GM19023 (cell line): Measurements from ENCODE around the gene POLR3H.

Source experiments
- ATAC-seq: cut with Tn5 transposase; IDR thresholded peaks from one replicate; pipeline ENCODE4 v1.9.1; 2021; ENCODE audit warnings: mild to moderate bottlenecking, moderate library complexity; ENCODE audit not compliant: unreplicated experiment

Gene POLR3H

DNA sequence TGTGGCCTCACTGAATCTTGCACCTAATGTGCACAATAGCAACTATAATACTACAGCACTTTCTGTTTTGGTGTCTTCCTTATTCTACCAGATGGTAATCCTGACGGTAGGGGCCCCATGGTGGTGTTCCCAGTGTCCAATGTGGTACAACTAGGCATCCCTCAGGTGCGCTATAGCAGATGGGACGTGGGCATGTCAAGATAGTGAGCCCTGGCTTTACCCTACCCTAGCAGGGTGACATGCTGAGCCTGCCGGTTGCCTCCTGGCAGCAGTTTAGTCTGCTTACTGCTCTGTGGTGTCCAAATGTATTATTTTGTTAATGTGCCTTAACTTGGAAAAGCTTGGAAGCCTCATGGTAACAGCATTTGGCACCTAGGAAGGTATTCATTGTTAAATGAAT, 56.2 kb downstream of the POLR3H start:
- no peak for ATAC-seq

DNA sequence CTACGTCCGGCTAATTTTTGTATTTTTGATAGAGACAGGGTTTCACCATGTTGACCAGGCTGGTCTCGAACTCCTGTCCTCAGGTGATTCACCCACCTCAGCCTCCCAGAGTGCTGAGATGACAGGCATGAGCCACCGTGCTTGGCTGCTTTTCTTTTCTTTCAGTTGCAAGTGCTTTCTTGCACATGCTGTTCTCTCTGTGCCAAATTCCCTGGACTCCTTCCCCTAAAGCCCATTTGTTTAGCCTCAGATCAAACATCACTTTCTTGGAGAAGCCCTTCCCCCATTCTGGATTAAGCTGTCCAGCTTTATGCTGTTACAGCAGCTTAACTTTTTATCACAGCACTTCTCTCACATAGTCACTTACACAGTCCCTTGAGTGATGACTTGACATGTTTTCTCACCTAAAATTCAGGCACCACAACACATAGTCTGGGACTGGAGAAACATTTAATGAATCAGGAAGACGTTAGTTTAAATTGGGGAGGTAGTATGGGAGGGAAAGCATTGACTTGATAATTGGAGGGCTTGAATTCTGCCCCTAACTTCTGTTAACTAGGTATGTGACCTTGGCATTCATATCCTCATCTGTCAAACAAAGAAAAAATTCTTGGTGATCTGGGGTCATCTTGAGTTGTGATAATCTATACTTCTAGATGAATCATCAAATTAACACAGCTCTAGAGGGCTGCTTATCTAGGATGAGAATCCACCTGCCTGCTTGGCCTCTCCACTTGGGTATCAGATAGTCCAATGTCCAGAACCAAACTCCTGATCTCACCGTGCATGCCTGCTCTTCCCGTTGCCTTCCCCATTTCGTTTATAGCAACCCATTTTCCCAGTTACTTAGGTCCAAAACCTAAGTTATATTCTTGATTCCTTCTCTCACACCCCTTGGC, 57.0 kb downstream of the POLR3H start:
- ATAC-seq, result no peak

DNA sequence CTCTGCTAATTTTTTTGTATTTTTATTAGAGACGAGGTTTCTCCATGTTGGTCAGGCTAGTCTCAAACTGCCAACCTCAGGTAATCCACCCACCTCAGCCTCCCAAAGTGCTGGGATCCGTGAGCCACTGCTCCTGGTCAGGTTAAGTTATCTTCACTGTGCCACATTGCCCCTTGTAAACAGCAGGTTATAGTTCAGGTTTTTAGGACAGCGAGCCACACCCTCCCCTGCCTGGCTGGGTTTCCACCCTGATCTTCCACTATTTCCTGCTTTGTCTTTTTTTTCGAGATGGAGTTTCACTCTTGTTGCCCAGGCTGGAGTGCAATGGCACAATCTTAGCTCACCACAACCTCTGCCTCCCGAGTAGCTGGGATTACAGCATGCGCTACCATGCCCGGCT, 59.2 kb downstream of the POLR3H start:
- ATAC-seq, result no peak

DNA sequence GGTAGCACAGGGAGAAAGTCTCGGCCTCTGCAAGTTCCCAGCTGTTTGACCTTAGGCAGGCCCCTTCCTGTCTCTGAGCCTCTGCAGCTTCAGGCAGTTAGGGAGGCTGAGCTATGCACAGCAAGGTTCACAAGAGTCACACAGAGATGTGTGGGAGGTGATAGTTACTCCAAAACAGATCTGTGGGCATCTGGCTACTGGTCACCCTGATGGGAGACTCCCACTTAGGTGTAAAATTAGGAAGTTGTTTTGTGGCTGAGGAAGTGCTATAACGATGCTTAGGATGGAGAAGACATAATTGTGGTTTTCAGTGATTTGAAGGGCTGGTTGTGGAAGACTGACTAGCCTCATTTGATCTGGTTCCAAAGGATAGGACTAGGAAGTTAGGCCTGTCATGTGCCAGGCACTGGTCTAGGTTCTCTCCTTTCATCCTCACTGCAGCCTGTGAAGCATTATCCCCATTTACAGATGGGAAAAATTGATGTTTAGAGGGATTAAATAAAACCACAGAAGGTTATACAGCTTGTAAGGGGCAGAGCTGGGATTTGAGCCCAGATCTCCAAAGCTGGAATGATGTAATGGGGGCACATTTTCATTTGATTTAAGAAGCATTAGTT, 61.8 kb downstream of the POLR3H start:
- ATAC-seq, result no peak

DNA sequence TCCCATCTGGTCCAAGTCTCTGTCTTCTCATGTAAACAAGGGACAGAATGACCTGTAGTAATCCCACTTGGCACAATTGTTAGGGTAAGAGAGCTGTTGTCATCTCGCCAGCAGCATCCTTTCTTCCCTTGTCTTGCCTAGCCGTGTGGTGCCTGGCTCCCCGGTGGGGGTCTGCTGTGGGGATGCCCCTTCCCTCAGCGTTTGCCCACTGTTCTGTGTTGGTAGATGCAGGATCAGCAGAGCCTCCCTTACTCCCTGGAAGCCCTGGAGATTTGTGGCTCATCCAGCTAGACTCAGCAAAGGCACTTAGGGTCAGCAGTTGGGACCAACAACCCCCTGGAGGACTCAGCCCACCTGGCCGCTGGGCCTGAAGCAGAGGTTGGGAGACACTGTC, 62.3 kb downstream of the POLR3H start:
- no peak for ATAC-seq

DNA sequence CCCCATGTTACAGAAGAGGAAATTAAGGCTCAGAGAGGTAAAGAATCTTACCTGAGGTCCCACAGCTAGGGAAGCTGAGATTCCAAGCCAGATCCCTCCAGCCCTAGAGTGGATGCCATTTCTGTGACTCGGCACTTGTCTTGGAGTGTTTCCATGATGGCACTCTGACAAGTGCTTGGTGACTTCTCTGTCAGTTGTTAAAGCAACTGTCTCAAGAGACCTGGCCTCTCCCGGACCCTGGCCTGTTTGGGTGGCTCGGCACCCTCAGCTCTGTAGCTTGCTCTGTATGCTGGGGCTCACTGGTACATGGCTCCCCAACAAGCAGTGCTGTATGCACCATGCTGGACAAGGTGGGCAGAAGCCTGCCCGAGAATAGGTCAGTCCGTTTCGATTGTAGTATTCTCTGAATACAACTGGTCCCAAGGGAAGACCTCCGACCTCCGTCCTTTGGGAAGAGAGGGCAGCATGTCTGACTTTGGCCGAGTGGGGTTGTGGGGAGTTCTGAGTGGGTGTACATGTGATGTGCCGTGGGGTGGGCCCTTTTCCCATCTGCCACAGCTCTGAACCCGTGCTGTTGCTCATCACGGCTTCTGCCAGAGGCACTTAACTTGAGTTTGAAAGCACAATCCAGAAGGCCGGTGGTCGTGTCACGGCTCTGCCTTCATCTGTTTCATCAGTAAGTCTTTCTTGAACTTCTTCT, 63.0 kb downstream of the POLR3H start:
- no peak for ATAC-seq

DNA sequence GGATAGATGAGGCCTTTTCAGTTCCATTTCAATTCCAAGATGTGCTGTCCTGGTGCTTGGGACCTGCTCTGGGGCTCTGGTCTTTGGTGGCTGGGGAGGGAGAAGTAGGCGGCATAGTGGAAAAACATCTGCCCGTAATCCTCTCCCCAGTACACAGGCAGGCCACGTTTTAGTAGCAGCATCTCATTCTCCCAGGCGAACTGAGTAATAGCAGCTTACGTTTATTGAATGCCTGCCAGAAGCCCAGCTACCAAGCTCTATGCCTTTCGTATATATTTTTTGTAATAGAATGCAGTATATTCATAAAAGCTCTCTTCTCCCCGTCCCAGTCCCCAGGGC, 63.9 kb downstream of the POLR3H start:
- no peak for ATAC-seq

DNA sequence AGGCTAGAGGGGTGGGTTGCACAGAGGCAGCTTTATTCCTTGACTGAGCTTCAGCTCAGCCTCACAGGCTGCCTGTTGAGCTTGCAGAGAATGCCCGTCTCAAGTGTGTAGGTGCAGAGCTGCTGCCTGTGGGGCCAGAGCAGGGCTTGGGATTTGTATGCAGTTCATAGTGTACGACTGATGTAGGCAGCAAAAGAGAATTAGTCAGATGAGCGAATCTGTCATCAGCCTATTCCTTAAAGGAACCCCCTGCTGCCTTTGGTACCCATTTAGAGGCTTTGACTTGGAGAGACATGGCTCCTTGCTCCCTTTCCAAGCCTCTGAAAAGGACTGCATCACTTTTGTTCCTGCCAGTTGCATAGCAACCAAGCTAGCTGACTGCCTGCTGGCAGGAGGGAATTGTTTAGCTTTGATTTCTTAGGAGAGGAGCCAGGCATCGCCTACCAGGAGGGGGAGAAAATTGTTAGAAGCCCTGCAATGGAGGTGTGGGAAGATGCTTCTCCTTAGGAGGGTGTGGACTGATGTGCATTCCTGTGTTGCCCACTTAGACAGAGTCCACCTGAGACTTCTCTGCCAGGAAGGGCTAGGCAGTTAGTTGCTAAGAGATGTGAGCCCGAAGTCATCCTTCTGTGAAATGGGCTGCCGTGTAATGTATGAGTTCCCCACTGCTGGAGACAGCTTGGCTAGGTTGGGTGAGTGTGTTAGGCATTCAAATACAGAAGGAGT, 64.4 kb downstream of the POLR3H start:
- no peak for ATAC-seq

DNA sequence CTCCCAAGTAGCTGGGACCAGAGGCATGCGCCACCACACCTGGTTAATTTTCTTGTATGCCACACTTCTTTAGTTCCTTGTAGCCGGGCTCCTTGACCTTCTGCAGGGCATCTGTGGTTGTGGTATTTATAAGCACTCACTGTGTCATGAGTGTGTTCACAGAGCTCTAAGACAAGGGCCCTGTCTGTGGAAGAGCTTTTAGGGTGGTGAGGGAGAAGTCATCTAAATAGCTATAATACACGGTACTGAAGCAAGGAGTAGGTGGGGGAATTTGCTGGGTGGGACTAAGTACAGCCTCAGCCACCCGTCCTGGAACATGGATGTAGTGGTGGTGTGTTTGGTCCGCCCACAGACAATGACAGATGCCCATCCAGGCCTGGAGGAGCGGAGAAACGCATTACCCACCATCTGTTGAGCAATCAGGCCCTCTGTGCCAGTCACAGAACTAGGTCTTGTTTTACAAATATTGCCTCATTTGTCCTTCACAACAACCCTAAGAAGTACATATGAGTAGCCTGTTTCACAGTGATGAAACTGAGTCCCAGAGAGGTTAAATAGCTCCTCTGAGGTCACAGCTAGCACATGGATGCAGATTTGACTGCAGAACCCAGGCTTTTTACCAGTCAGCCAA, 65.3 kb downstream of the POLR3H start:
- no peak for ATAC-seq

DNA sequence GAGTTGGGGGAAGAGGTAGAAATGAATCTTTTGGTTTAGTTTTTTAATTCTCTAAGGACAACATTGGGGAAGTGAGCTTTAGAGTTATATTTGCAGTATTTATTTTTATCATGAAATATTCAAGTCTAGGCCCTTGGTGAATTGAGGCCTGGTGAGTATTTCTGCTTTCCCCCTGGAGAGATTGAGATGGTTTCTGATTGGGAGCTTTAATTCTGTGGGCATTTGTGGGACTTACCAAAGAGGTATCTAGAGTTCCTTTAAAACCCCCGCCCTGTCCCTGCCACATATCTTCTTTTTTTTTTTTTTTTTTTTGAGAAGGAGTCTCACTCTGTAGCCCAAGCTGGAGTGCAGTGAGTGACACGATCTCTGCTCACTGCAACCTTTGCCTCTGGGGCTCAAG, 65.8 kb downstream of the POLR3H start:
- ATAC-seq, result no peak
